Colonic mucosa (tissue), 4 donors: ENCODE measurements around the gene STK24. TPM values are rescaled to one million over a fixed set of nuclear protein-coding genes. Genes with fewer than 3 reads are reported as not detected.
A peak's percentile ranks its signal among the peaks of the same experiment; 100 is the strongest.

Experiments used
- DNase-seq: peaks from one replicate; pipeline ENCODE4 v3.0.0-alpha.2; 2020
- H3K27ac ChIP-seq: fragments of 200-600 bp; one replicate; pipeline ENCODE4 v1.8.0; 2021
- H3K27me3 ChIP-seq: fragments of 200-600 bp; one replicate; pipeline ENCODE4 v1.8.0; 2021
- H3K36me3 ChIP-seq: fragments of 200-600 bp; one replicate; pipeline ENCODE4 v1.8.0; 2021
- H3K4me1 ChIP-seq: fragments of 200-600 bp; one replicate; pipeline ENCODE4 v1.8.0; 2021; ENCODE audit warnings: mild to moderate bottlenecking
- H3K4me3 ChIP-seq: fragments of 200-600 bp; one replicate; pipeline ENCODE4 v1.8.0; 2021
- H3K9ac ChIP-seq, 2 donors: one replicate each; pipeline ENCODE4 v1.7.0; 2013; ENCODE audit warnings: control low read depth in 2 of 2, low read depth in 2 of 2, low read length in 2 of 2
- H3K9me3 ChIP-seq: fragments of 200-600 bp; one replicate; pipeline ENCODE4 v1.8.0; 2021
- CTCF ChIP-seq: fragments of 200-600 bp; IDR thresholded peaks from one replicate; pipeline ENCODE4 v1.8.0; 2022; ENCODE audit warnings: antibody characterized with exemption, mild to moderate bottlenecking
- intact Hi-C: fragments of 100-400 bp; cut with DNase I; formaldehyde crosslinking; loops from one replicate; pipeline ENCODE4 v1.14.1; 2022
- total RNA-seq, 2 donors: library from RNA; stranded (reverse); fragmentation: NEBNext Ultra II Directional in 1 of 2; extraction: Animal tissue kit (Norgen Biotek cat#: 25700) in 1 of 2; gene quantifications; one replicate each; pipeline ENCODE4 v1.2.1, GENCODE V29; 2021
- donor health status: healthy.
- donor health status: DM: no; HTN: no; CAD: no.
- donor health status: DM: no; HTN: no; CAD: no.

STK24 gene
- total RNA-seq, 2 donors from 2014 or later, result 160 to 206 TPM

GRCh38 chr13:98505217-98505616 lies 71.7 kb downstream of the STK24 start:
- Histone ChIP-seq H3K36me3 (no peaks in the 10 kb centered on the region), H3K4me1 (peaks cover 24% of the 10 kb centered on the region), H3K9me3 (no peaks in the 10 kb centered on the region), H3K27me3 (no peaks in the 10 kb centered on the region), H3K9ac (peak overlapping the region in 1 of 2 donors; percentile 7), H3K27ac (no peak overlapping the region), H3K4me3 (no peak overlapping the region)
- intact Hi-C loops, result loop anchor here (10.0 kb wide), 1 partner anchor 70 kb away; the partner anchor contains the start of gene STK24
- TF ChIP-seq CTCF, result no peak
- no peak for DNase-seq

GRCh38 chr13:98504371-98504963 lies 72.4 kb downstream of the STK24 start:
- Histone ChIP-seq H3K9me3 (no peaks in the 10 kb centered on the region), H3K27ac (no peak overlapping the region)

GRCh38 chr13:98504029-98504351 lies 72.9 kb downstream of the STK24 start:
- intact Hi-C loops, result loop anchor here (10.0 kb wide), 1 partner anchor 71 kb away; the partner anchor contains the start of gene STK24
- Histone ChIP-seq H3K27me3 (no peaks in the 10 kb centered on the region), H3K9me3 (no peaks in the 10 kb centered on the region), H3K4me1 (peaks cover 20% of the 10 kb centered on the region), H3K27ac (no peak overlapping the region), H3K9ac (no peak overlapping the region), H3K4me3 (no peak overlapping the region), H3K36me3 (no peaks in the 10 kb centered on the region)
- DNase-seq, result no peak
- TF ChIP-seq CTCF, result no peak

More at GRCh38 chr13:98504371-98504963, 72.4 kb downstream of the STK24 start:
- Histone ChIP-seq H3K27me3 (no peaks in the 10 kb centered on the region), H3K4me3 (no peak overlapping the region), H3K4me1 (peaks cover 20% of the 10 kb centered on the region), H3K9ac (peak overlapping the region in 1 of 2 donors; percentile 7), H3K36me3 (no peaks in the 10 kb centered on the region)
- no peak for DNase-seq
- intact Hi-C loops, result loop anchor here (10.0 kb wide), 1 partner anchor 70 kb away; the partner anchor contains the start of gene STK24
- no peak for TF ChIP-seq CTCF

- DNase-seq, result no peak
- H3K36me3 ChIP-seq, result no peaks in the 10 kb centered on the region
- H3K27me3 ChIP-seq, result no peaks in the 10 kb centered on the region
- H3K9me3 ChIP-seq, result no peaks in the 10 kb centered on the region
- H3K4me1 ChIP-seq, result peaks cover 16% of the 10 kb centered on the region
- no peak overlapping the region for H3K9ac ChIP-seq
- intact Hi-C loops, result loop anchor here (10.0 kb wide), 1 partner anchor 71 kb away; the partner anchor contains the start of gene STK24
- TF ChIP-seq CTCF, result no peak
- no peak overlapping the region for H3K27ac ChIP-seq
- H3K4me3 ChIP-seq, result no peak overlapping the region
Observed at GRCh38 chr13:98503175-98504028, 73.5 kb downstream of the STK24 start.

GRCh38 chr13:98500963-98501421 lies 75.9 kb downstream of the STK24 start:
- Histone ChIP-seq H3K27me3 (no peaks in the 10 kb centered on the region), H3K27ac (no peak overlapping the region), H3K9ac (no peak overlapping the region), H3K4me3 (no peak overlapping the region), H3K4me1 (peaks cover 4% of the 10 kb centered on the region), H3K9me3 (no peaks in the 10 kb centered on the region), H3K36me3 (no peaks in the 10 kb centered on the region)
- DNase-seq, result no peak
- no peak for TF ChIP-seq CTCF
- intact Hi-C loops, result loop anchor here (10.0 kb wide), 1 partner anchor 74 kb away; the partner anchor contains the start of gene STK24
